ENCODE data around the gene EEF1B2. TPM values are rescaled to one million over a fixed set of nuclear protein-coding genes. Genes with fewer than 3 reads are reported as not detected.

EEF1B2 gene
- total RNA-seq, 1 donor = 442 TPM

- Histone ChIP-seq H4K20me1 (ENCODE audit: insufficient read depth, low read length) (peaks cover 3% of the 10 kb centered on the region), H2AFZ (ENCODE audit: low read length) (no peak overlapping the region), H3K27ac (ENCODE audit: low read depth, low read length) (no peak overlapping the region), H3K9me3 (ENCODE audit: low read depth, low read length) (no peaks in the 10 kb centered on the region), H3K27me3 (ENCODE audit: insufficient read depth, low read length) (no peaks in the 10 kb centered on the region), H3K4me1 (ENCODE audit: insufficient read depth, low read length) (no peaks in the 10 kb centered on the region), H3K79me2 (ENCODE audit: insufficient read depth, low read length) (peaks cover 51% of the 10 kb centered on the region), H3K4me2 (ENCODE audit: insufficient read depth, low read length) (no peak overlapping the region), H3K4me3 (ENCODE audit: insufficient read depth, low read length) (no peak overlapping the region), H3K36me3 (ENCODE audit: insufficient read depth, low read length) (no peaks in the 10 kb centered on the region)
- DNase-seq (ENCODE audit: insufficient read length, low spot score, missing footprints) = no peak
- TF ChIP-seq CTCF (IDR thresholded peaks at IDR 0.05; ENCODE audit: extremely low read depth, low read depth, low read length) = no peak
Observed at GRCh38 chr2:206189691-206190090, 30.0 kb downstream of the EEF1B2 start.

GRCh38 chr2:206190111-206190510 is 30.4 kb downstream of the EEF1B2 start:
- Histone ChIP-seq H3K4me2 (ENCODE audit: insufficient read depth, low read length) (no peak overlapping the region), H3K36me3 (ENCODE audit: insufficient read depth, low read length) (no peaks in the 10 kb centered on the region), H2AFZ (ENCODE audit: low read length) (no peak overlapping the region), H3K4me3 (ENCODE audit: insufficient read depth, low read length) (no peak overlapping the region), H3K27me3 (ENCODE audit: insufficient read depth, low read length) (no peaks in the 10 kb centered on the region), H3K4me1 (ENCODE audit: insufficient read depth, low read length) (no peaks in the 10 kb centered on the region), H3K79me2 (ENCODE audit: insufficient read depth, low read length) (peaks cover 52% of the 10 kb centered on the region), H3K27ac (ENCODE audit: low read depth, low read length) (no peak overlapping the region), H3K9me3 (ENCODE audit: low read depth, low read length) (no peaks in the 10 kb centered on the region), H4K20me1 (ENCODE audit: insufficient read depth, low read length) (peaks cover 5% of the 10 kb centered on the region)
- no peak for TF ChIP-seq CTCF (IDR thresholded peaks at IDR 0.05; ENCODE audit: extremely low read depth, low read depth, low read length)
- no peak for DNase-seq (ENCODE audit: insufficient read length, low spot score, missing footprints)

GRCh38 chr2:206190689-206191088 is 31.0 kb downstream of the EEF1B2 start:
- no peak overlapping the region for H2AFZ ChIP-seq (ENCODE audit: low read length)
- no peak for DNase-seq (ENCODE audit: insufficient read length, low spot score, missing footprints)
- H3K4me3 ChIP-seq (ENCODE audit: insufficient read depth, low read length) = no peak overlapping the region
- no peaks in the 10 kb centered on the region for H3K36me3 ChIP-seq (ENCODE audit: insufficient read depth, low read length)
- H3K4me2 ChIP-seq (ENCODE audit: insufficient read depth, low read length) = no peak overlapping the region
- no peaks in the 10 kb centered on the region for H3K4me1 ChIP-seq (ENCODE audit: insufficient read depth, low read length)
- TF ChIP-seq CTCF (IDR thresholded peaks at IDR 0.05; ENCODE audit: extremely low read depth, low read depth, low read length) = no peak
- H3K79me2 ChIP-seq (ENCODE audit: insufficient read depth, low read length) = peaks cover 54% of the 10 kb centered on the region
- no peaks in the 10 kb centered on the region for H3K9me3 ChIP-seq (ENCODE audit: low read depth, low read length)
- H3K27me3 ChIP-seq (ENCODE audit: insufficient read depth, low read length) = no peaks in the 10 kb centered on the region
- H4K20me1 ChIP-seq (ENCODE audit: insufficient read depth, low read length) = peaks cover 8% of the 10 kb centered on the region
- no peak overlapping the region for H3K27ac ChIP-seq (ENCODE audit: low read depth, low read length)

GRCh38 chr2:206192157-206192556 is 32.5 kb downstream of the EEF1B2 start:
- Histone ChIP-seq H4K20me1 (ENCODE audit: insufficient read depth, low read length) (peaks cover 8% of the 10 kb centered on the region), H3K4me2 (ENCODE audit: insufficient read depth, low read length) (no peak overlapping the region), H3K27ac (ENCODE audit: low read depth, low read length) (no peak overlapping the region), H3K79me2 (ENCODE audit: insufficient read depth, low read length) (peaks cover 66% of the 10 kb centered on the region), H2AFZ (ENCODE audit: low read length) (no peak overlapping the region), H3K4me1 (ENCODE audit: insufficient read depth, low read length) (no peaks in the 10 kb centered on the region), H3K27me3 (ENCODE audit: insufficient read depth, low read length) (no peaks in the 10 kb centered on the region), H3K9me3 (ENCODE audit: low read depth, low read length) (no peaks in the 10 kb centered on the region), H3K4me3 (ENCODE audit: insufficient read depth, low read length) (no peak overlapping the region), H3K36me3 (ENCODE audit: insufficient read depth, low read length) (peaks cover 8% of the 10 kb centered on the region)
- no peak for TF ChIP-seq CTCF (IDR thresholded peaks at IDR 0.05; ENCODE audit: extremely low read depth, low read depth, low read length)
- DNase-seq (ENCODE audit: insufficient read length, low spot score, missing footprints) = no peak
